D341Med (cell line): ENCODE data around the gene MTX1.
"Not testable (repeated sequence)": the region's sequence is repeated elsewhere in the genome, so short reads cannot be mapped to it uniquely, and the experiment has no call there.

Source experiments
- DNase-seq: peaks from one replicate; pipeline ENCODE4 v3.0.0; 2012; ENCODE audit warnings: low spot score

Gene MTX1

GRCh38 chr1:155208541-155209311 lies at the start of gene MTX1:
MTX1 (plus strand) TSS chr1:155208695; CDS start chr1:155208805, 110 bp downstream.
- DNase-seq = peak; percentile 93

GRCh38 chr1:155158991-155159390 lies 49.5 kb upstream of the MTX1 start:
- no peak for DNase-seq

GRCh38 chr1:155160128-155160527 lies 48.4 kb upstream of the MTX1 start:
- DNase-seq = no peak

- not testable (repeated sequence) for DNase-seq
Measured at GRCh38 chr1:155162631-155163030, 45.9 kb upstream of the MTX1 start.

- not testable (repeated sequence) for DNase-seq
Measured at GRCh38 chr1:155163785-155164184, 44.7 kb upstream of the MTX1 start.

- not testable (repeated sequence) for DNase-seq
Measured at GRCh38 chr1:155164625-155165024, 43.9 kb upstream of the MTX1 start.

- no peak for DNase-seq
Measured at GRCh38 chr1:155166051-155166470, 42.4 kb upstream of the MTX1 start.

GRCh38 chr1:155166471-155167165 lies 41.9 kb upstream of the MTX1 start:
- no peak for DNase-seq

GRCh38 chr1:155167166-155168104 lies 41.1 kb upstream of the MTX1 start:
- DNase-seq = peak; percentile 89

- not testable (repeated sequence) for DNase-seq
Measured at GRCh38 chr1:155168105-155168445, 40.4 kb upstream of the MTX1 start.

- no peak for DNase-seq
Measured at GRCh38 chr1:155168456-155169210, 39.9 kb upstream of the MTX1 start.

GRCh38 chr1:155169541-155169940 lies 39.0 kb upstream of the MTX1 start:
- no peak for DNase-seq

- no peak for DNase-seq
Measured at GRCh38 chr1:155170101-155170785, 38.3 kb upstream of the MTX1 start.

- DNase-seq = no peak
Measured at GRCh38 chr1:155170806-155171205, 37.7 kb upstream of the MTX1 start.

- DNase-seq = no peak
Measured at GRCh38 chr1:155171836-155172731, 36.4 kb upstream of the MTX1 start.

GRCh38 chr1:155172732-155173477 lies 35.6 kb upstream of the MTX1 start, which contains the start of gene KRTCAP2:
KRTCAP2 (minus strand) TSS chr1:155173304; CDS start chr1:155173224, 80 bp downstream.
- peak; percentile 98 for DNase-seq

GRCh38 chr1:155173478-155174323 lies 34.8 kb upstream of the MTX1 start, which contains the start of gene TRIM46:
TRIM46 (plus strand) TSS chr1:155173849; CDS start chr1:155173967, 118 bp downstream.
- DNase-seq = peak; percentile 87
